Measurements from ENCODE around the gene SOX13.

- TF ChIP-seq, protein P1, sequence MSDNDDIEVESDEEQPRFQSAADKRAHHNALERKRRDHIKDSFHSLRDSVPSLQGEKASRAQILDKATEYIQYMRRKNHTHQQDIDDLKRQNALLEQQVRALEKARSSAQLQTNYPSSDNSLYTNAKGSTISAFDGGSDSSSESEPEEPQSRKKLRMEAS (CRISPR knock-in tag; IDR thresholded peaks at IDR 0.05), result no peak
- TF ChIP-seq TCF7L2 (IDR thresholded peaks at IDR 0.05; ENCODE audit: low read depth, low read length) (no peak), ETS1 (conservative IDR thresholded peaks at IDR 0.05; ENCODE audit: control insufficient read depth, low read depth, low read length) (no peak), RFX5 (IDR thresholded peaks at IDR 0.05; ENCODE audit: low read depth, low read length) (no peak), GABPA (tag; conservative IDR thresholded peaks at IDR 0.05; ENCODE audit: low read depth) (no peak), HMGN3 (IDR thresholded peaks at IDR 0.05; ENCODE audit: borderline replicate concordance, extremely low read depth, insufficient read length, low read depth, low read length) (no peak), ZKSCAN3 (CRISPR knock-in tag; IDR thresholded peaks at IDR 0.05) (no peak), THAP7 (CRISPR knock-in tag; IDR thresholded peaks at IDR 0.05) (no peak), SMAD2 (IDR thresholded peaks at IDR 0.05; ENCODE audit: low read depth, low read length) (no peak)
- TF ChIP-seq, protein P2, sequence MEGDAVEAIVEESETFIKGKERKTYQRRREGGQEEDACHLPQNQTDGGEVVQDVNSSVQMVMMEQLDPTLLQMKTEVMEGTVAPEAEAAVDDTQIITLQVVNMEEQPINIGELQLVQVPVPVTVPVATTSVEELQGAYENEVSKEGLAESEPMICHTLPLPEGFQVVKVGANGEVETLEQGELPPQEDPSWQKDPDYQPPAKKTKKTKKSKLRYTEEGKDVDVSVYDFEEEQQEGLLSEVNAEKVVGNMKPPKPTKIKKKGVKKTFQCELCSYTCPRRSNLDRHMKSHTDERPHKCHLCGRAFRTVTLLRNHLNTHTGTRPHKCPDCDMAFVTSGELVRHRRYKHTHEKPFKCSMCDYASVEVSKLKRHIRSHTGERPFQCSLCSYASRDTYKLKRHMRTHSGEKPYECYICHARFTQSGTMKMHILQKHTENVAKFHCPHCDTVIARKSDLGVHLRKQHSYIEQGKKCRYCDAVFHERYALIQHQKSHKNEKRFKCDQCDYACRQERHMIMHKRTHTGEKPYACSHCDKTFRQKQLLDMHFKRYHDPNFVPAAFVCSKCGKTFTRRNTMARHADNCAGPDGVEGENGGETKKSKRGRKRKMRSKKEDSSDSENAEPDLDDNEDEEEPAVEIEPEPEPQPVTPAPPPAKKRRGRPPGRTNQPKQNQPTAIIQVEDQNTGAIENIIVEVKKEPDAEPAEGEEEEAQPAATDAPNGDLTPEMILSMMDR (IDR thresholded peaks at IDR 0.05 in 2 of 3, conservative IDR thresholded peaks at IDR 0.05 in 1 of 3; ENCODE audit: insufficient read depth in 2 of 3, low read depth in 1 of 3, low read length in 3 of 3), result no peak
These were observed 940 bp downstream of the SOX13 start for GRCh38 chr1:204073837-204074273.
